Measurements from ENCODE around the gene SLC25A21. TPM values are rescaled to one million over a fixed set of nuclear protein-coding genes. Genes with fewer than 3 reads are reported as not detected.

SLC25A21 gene
- total and polyA plus RNA-seq, 10 of the 15 experiments (the other 5 are each of a cell fraction or from before 2014, with no cell fraction given) = 0.06 to 0.72 (median 0.17) TPM; not detected in 3

- H3K4me2 ChIP-seq (ENCODE audit: control insufficient read depth, insufficient read depth) = no peak overlapping the region
- H3K9ac ChIP-seq (ENCODE audit: control insufficient read depth, insufficient read depth, low read length) = no peak overlapping the region
- BruUV-seq (replicated peaks) = no TSS peak
- no peak overlapping the region for H3K27ac ChIP-seq (ENCODE audit: control insufficient read depth, insufficient read depth)
- H3K27me3 ChIP-seq (replicated peaks in 1 of 2; ENCODE audit: control insufficient read depth in 2 of 2, insufficient read depth in 2 of 2, low read length in 1 of 2) = no peaks in the 10 kb centered on the region
- no peaks in the 10 kb centered on the region for H3K36me3 ChIP-seq (ENCODE audit: control insufficient read depth in 2 of 2, insufficient read depth in 2 of 2, low read length in 1 of 2)
- FAIRE-seq (no peak), DNase-seq (ENCODE audit: low read depth, low spot score) (no peak), ATAC-seq (no peak)
- H3K9me3 ChIP-seq (replicated peaks; ENCODE audit: control insufficient read depth, insufficient read depth, low read length) = no peaks in the 10 kb centered on the region; the same call in 2 of the 3 replicates
- H3K79me2 ChIP-seq (ENCODE audit: control insufficient read depth, insufficient read depth, low read length) = no peaks in the 10 kb centered on the region
- intact Hi-C loops (cut with micrococcal nuclease; ENCODE audit: unreplicated experiment) (no loop called here), in situ Hi-C loops (cut with MboI) (no loop called here)
- POLR2A ChIA-PET = no interaction called here
- H3K4me1 ChIP-seq (ENCODE audit: control insufficient read depth, insufficient read depth, low read length) = no peaks in the 10 kb centered on the region
- RAD21 ChIA-PET (ENCODE audit: unreplicated experiment) = no interaction called here
- H3K4me3 ChIP-seq = no peak overlapping the region
- no peaks in the 10 kb centered on the region for H4K20me1 ChIP-seq (ENCODE audit: control insufficient read depth, insufficient read depth)
- H2AFZ ChIP-seq (ENCODE audit: control insufficient read depth, low read depth, low read length) = no peak overlapping the region
- SMC1A ChIA-PET (ENCODE audit: uncharacterized antibody, unreplicated experiment) = interaction anchor here (1.2 to 1.7 kb wide), 3 partner anchors 9 to 37 kb away, joined by 3 to 4 read pairs (median 4); no protein-coding TSS in a partner anchor
- TF ChIP-seq NR2F1 (conservative IDR thresholded peaks at IDR 0.05) (no peak), BMI1 (IDR thresholded peaks at IDR 0.05; ENCODE audit: borderline replicate concordance) (no peak), IKZF1 (conservative IDR thresholded peaks at IDR 0.05) (no peak), CEBPB (IDR thresholded peaks at IDR 0.05; ENCODE audit: borderline replicate concordance in 1 of 2, low read depth in 2 of 2, low read length in 2 of 2) (no peak)
- CTCF ChIA-PET = interaction anchor here (0.8 to 2.4 kb wide), 4 partner anchors 13 to 92 kb away, joined by 3 to 5 read pairs (median 4); no protein-coding TSS in a partner anchor
Measured at GRCh38 chr14:36860831-36861230, 311.6 kb downstream of the SLC25A21 start.

- Histone ChIP-seq H2AFZ (ENCODE audit: control insufficient read depth, low read depth, low read length) (no peak overlapping the region), H3K9ac (ENCODE audit: control insufficient read depth, insufficient read depth, low read length) (no peak overlapping the region), H3K36me3 (ENCODE audit: control insufficient read depth in 2 of 2, insufficient read depth in 2 of 2, low read length in 1 of 2) (no peaks in the 10 kb centered on the region), H3K4me3 (no peak overlapping the region), H3K9me3 (replicated peaks; ENCODE audit: control insufficient read depth, insufficient read depth, low read length) (no peaks in the 10 kb centered on the region; the same call in 2 of the 3 replicates), H3K4me2 (ENCODE audit: control insufficient read depth, insufficient read depth) (no peak overlapping the region), H3K79me2 (ENCODE audit: control insufficient read depth, insufficient read depth, low read length) (no peaks in the 10 kb centered on the region), H3K4me1 (ENCODE audit: control insufficient read depth, insufficient read depth, low read length) (no peaks in the 10 kb centered on the region), H3K27ac (ENCODE audit: control insufficient read depth, insufficient read depth) (no peak overlapping the region), H3K27me3 (replicated peaks in 1 of 2; ENCODE audit: control insufficient read depth in 2 of 2, insufficient read depth in 2 of 2, low read length in 1 of 2) (no peaks in the 10 kb centered on the region), H4K20me1 (ENCODE audit: control insufficient read depth, insufficient read depth) (no peaks in the 10 kb centered on the region)
- BruUV-seq (replicated peaks) = no TSS peak
- intact Hi-C loops (cut with micrococcal nuclease; ENCODE audit: unreplicated experiment) (no loop called here), in situ Hi-C loops (cut with MboI) (no loop called here)
- WGBS (ENCODE audit: insufficient coverage, insufficient replicate concordance, low lambda C conversion rate, missing lambda C conversion rate) = 18% methylated on average over 3 of the region's 3 CpGs
- ChIA-PET SMC1A (ENCODE audit: uncharacterized antibody, unreplicated experiment) (no interaction called here), CTCF (interaction anchor here (2.4 kb wide), 1 partner anchor 83 kb away, joined by 5 read pairs; no protein-coding TSS in a partner anchor), RAD21 (ENCODE audit: unreplicated experiment) (no interaction called here), POLR2A (no interaction called here)
- FAIRE-seq = no peak
- no peak for DNase-seq (ENCODE audit: low read depth, low spot score)
- no peak for ATAC-seq
- TF ChIP-seq SUPT20H (IDR thresholded peaks at IDR 0.05; ENCODE audit: borderline replicate concordance, control insufficient read depth, low read depth, low read length) = no peak
- TF ChIP-seq EGR1 (IDR thresholded peaks at IDR 0.05; ENCODE audit: borderline replicate concordance in 1 of 2, low read depth in 2 of 2, low read length in 2 of 2) = no peak
- no peak for TF ChIP-seq TCF12 (IDR thresholded peaks at IDR 0.05; ENCODE audit: low read depth, low read length)
- TF ChIP-seq HSF1 (IDR thresholded peaks at IDR 0.05; ENCODE audit: low read depth, low read length) = no peak
- TF ChIP-seq POLR2AphosphoS5 (IDR thresholded peaks at IDR 0.05; ENCODE audit: low read length) = no peak
- TF ChIP-seq CREB1 (IDR thresholded peaks at IDR 0.05; ENCODE audit: low read depth) = no peak
- TF ChIP-seq PRDM15 (CRISPR knock-in tag; IDR thresholded peaks at IDR 0.05) = no peak
- TF ChIP-seq ZNF622 (IDR thresholded peaks at IDR 0.05) = no peak
- no peak for TF ChIP-seq NFYB (IDR thresholded peaks at IDR 0.05; ENCODE audit: insufficient read depth, low read depth, low read length)
Measured at GRCh38 chr14:36859119-36859518, 313.3 kb downstream of the SLC25A21 start.

Data from GM12878 (cell line).